NCI-H1694 (cell line): ENCODE results near the gene USP19.

Experiments
- DNase-seq: peaks from one replicate; lab custom pipeline; 2025; lab: John Stamatoyannopoulos, UW

Gene USP19

DNA sequence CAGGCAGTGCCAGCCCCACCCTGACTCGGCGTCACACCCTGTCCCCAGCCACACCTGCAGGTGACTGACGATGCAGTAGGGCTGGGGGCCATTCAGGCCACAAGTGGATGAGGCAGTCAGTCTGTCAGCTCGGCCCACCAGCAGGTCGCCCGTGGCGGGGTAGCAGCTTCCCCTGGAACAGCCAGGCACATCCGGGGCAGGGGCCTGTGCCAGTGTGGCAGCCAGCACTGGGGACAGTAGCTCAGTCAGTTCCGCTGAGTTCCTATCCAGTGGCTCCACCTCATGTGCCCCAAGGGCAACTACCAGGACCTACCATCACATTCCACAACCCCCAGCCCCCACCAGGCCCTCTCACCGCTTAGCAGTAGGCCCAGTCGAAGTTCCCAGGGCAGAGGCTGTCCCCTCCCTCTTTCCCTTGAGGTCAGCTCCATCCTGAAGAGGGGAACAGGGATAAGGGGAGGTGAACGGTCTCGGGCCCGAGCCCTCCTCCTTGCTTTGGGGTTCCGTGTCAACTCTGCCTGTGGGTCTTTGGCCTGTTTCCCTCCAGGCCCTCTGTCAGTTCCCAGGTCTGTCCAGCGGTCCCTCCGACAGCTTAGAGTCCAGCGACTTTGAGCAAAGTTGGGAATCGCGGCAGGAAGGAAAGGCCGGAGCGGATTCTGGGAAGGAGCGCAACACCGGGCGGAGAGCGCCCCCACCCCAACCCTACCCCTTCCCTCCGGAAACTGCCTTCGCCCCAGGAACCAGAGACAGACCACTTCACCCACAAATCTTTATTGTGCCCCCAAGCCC lies 12.0 kb upstream of the USP19 start, which contains the start of gene LAMB2:
Gene LAMB2 (minus strand): TSS at position 614 of the 789 bp plus-strand sequence. CDS start 183 bp downstream, at position 431.
- no peak for DNase-seq

DNA sequence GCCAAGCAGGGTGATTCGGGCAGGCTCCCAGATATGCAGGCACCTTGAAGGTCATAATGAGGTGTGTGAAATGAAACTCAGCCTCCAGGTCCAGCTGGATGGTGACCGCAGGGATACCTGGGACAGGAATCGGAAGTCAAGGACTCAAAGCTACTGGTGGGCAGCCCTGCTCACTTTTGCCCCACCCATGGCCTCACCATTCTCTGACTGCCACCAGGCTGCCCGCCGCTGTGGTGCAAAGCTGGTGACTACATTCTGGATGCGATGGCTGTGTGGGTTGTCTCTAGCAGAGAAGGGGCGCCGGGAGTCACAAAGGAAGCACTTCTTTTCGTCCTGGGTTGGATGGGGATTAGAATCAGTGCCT lies 11.4 kb upstream of the USP19 start:
- DNase-seq: no peak

DNA sequence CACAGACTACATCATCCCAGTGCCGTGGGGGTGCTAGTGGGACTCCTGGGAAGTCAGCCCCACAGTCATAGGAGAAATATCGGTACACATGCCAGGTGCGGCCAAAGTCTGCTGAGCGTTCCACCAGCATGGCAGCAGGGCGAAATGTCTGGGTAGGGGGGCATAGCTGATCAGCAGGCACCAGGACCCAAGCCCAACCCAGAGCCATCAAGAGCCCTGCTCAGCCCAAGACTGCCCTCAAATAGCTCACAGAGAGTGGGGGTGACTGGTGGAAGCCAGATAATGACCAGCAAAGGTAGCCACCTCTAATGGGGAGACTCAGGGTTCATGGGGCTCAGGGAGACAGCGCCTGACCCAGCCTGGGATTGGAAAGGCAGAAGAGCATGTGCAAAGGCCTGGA lies 11.0 kb upstream of the USP19 start:
- no peak for DNase-seq

DNA sequence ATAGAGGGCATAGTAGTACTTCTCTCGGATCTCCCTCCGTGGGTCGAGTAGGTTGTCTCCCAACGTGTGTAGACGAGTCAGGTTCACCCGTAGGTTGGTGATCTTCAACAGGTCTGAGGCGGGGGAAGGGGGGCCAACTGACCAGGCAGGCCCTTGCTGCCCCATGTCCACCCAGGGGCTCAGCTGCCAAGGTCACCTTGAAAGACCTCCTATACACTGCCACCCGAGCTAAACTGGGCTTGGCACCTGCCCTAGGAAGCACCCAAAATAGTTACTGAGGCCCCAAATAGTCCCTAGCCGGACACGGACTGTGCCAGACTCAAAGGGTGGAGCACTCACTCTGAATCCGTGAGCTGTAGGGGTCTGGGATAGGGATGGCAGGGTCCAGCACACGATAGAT lies 10.4 kb upstream of the USP19 start:
- no peak for DNase-seq

DNA sequence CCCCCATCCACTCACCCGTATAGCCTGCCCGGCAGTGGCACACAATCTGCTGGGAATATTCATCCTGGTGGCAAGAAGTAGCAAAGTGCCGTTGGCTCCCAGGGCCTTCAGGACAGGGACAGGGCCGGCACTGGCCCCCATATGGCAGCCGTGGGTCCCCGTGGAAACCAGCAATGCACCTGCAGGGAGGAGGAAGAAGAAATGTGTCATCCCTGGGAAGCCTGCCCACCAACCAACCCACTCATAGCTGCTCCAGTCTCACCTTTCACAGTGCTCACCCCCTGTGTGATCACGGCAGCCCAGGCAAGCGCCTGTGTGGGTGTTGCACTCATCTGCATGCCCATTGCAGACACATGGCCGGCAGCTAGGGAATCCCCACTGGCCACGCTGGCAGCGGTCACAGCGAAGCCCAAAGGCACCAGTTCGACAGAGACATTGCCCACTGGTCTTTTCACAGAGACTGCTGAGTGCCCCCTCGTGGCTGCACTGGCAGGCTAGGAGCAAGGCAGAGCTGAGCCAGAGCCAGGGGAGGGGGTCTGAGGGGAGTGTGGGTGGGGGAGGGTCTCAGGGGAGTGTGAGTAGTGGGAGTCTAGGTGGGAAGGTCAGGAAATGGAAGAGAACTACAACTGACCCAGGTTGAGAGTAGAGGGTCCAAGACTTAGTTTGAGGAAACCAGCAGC lies 4.5 kb upstream of the USP19 start:
- no peak for DNase-seq

DNA sequence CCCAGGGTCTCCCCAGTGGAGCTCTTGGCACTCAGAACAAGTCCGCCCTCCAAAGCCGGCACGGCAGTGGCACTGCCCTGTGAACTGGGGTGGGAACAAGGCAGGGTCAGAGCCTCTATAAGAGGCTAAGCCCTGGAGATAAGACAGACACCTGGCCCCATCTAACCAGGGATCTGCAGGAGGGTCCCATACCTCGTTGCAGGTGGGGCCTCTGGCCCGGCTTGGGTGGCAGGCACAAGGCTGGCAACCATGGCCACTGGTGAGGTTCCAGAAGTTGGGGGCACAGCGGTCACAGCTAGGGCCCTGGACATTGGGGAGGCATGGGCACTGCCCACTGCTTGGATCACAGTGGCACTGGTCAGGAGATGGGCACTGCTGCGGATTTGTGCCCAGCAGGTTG lies 3.6 kb upstream of the USP19 start:
- DNase-seq: no peak

DNA sequence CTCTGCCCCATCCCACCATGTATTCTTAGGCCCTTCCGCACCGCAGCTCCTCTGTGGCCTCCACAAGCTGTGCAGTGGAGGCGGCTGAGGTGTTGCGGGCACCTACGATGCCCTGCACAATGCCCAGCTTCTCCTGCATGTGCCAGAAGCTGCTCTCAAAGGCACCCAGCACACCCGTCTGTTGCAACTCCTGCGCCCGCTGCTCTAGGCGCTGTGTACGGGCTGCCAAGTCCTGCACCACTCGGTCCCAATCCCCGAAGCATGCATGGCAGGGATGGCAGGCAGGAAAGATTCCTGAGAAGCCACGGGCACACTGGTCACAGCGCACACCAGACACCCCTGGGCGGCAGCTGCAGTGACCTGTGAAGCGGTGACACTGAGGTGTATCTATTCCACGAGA lies 3.1 kb upstream of the USP19 start:
- DNase-seq: no peak

DNA sequence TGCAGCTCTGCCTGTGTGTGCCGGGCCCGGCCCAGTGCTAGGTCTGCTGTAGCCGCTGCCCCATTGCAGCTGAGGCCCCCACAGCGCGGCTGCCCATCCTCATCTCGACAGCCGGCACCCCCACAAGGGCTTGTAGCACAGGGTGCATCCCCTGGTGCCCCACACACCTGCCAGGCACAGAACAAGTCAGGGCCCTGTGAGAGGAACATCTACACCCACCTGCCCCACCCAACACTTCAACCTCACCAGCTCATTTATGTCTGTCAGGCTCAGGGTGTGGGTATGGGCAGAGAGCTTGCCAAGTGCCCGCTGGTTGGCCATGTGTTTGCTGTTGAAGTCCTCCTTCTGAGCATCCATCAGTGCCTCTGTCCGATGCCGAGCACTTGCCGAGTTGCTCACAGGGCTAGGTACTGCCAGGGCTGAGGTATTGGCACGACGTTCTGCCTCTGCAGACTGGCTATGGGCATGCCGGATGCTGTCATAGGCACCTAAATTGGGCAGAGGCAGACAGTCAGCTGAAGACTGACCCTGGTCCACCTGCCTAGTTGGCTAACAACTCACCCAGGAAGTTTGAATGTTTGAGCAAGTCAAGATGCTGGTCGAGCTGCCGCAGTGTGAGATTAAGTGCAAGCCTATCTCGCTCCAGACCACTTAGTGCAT lies 2.4 kb upstream of the USP19 start:
- no peak for DNase-seq

DNA sequence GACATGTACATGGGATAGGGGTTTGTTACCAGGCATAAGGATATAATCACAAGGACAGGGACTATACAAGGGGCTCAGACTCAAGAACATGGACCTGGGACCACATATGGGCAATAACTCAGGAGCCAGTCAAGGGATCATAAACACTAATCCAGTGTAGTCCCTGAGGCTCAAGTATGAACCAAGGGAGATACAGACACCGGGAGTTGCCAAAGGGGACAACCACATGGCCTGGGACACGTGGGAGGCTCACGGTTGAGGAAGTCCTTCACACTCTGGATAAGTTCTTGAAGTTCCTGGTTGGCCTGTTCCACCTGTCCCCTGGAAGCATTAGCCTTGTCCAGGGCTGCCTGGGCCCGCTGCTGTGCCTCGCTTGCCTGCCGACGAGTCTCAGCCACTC lies 1.8 kb upstream of the USP19 start:
- DNase-seq: no peak

DNA sequence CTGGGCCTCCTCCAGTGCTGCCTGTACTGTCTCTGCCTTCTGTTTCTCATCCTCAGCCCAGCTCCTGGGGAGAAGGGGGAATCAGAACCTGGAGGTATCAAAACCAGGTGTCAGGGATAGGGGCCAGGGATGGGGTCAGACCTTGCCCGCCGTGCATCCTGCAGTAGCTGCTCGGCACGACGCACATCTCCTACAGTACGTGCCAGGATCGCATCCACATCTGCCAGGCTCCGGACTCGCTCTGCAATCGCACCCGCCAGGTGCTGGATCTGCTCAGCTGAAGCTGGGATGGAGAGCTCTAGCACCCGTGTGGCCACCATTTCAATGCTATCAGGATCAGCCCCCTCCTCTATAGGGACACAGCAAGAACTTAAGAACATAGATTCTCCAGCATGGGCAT lies 1.4 kb upstream of the USP19 start:
- DNase-seq: no peak

DNA sequence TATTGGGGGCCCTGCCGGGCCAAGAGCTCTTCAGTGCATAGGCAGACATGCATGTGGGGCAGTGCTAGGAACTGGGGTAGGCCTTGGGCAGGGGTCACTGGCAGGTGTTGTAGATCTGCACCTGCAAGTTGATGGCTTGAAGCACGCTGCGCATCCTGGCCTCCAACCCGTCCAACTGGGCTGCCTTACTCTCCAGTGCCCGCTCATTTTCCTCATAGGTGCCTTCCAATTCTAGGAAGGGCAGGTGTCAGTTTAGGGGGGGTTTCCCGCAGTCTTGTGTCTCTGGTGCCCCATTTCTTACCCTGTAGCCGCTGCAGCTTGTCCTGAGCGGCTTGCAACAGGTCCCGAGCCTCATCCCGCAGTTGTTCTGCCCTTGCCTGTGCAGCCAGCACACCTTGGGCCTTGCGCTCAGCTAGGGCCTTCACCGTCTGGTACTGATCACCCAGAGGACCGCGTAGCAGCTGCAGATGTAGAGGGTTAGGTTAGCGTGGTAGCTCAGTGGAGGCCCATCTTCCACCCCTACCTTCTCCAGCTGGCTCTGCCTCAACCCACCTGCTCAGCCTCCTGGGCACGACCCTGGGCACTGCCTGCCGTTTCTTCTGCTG lies 611 bp upstream of the USP19 start:
- DNase-seq: no peak

DNA sequence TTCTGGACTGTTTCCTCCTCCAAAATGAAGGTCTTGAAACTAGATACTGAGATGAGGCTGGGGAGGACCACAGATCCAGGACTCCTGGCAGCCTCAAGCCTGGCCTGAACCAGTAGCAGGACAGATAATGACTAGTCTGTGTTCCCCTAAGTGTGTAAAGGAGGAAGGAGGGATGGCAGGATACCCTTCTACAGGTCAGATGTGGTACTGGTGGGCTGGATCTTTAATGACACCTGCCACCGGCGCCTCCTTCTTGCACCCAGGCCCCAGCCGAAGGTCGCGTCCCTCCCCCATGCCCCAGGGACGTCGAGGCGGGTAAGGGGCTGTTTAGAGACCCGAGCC lies 556 bp downstream of the USP19 start:
- DNase-seq: no peak

DNA sequence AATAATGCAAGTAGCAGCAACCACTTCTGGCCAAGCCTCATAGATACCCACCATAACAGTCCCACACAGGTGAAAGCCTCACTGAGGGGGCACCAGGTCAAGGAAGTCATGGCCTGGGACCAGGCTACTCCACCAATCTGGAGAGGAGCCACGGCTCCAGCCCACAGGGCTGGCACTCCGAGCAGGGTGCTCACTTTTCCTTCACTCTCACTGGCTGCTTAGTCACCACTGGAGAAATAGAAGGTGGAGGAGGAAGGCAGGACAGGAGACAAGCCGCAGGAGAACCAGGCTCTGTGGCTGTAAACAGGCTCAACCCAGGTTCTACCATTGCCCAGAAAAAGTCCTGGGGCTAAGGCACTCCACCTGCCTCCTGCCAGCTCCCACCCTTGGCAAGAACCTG lies 1.2 kb downstream of the USP19 start:
- DNase-seq: no peak

DNA sequence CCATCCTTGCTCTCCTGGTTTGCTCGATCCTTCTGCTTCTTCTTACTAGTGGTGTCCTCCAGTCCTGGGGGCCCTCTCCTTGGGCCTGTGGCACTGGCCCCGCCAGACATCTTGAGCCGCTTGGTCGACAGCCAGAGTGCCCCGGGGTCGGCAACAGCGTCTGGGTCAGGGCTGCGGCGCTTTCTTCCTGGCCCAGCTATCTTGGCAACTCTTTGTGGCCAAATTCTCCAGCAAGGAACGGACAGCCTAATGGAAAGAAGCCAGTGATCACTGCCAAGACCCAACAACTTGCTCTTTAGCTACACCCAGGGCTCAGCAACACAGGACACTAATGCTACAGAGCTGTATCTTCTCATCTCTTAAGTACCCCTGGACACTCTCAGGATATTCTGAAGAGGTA lies 1.6 kb downstream of the USP19 start:
- no peak for DNase-seq

DNA sequence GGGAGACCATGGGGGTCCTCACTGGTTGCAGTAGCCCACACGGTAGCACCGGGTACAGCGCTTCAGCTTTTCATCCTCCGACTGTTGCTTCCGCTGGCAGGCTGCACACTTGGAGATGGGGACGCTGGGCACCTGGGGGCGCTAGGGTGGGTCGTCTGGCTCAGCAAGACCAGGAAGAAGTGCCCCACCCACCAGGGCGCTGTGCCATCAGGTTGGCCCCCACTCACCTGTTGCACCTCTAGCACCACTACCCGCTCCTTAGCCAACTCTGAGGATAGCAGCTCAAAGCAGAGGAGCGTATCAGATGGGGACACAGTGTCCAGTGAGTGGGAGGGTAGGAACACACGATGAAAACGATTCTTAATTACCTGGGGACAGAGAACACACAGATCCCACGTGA lies 8.4 kb downstream of the USP19 start:
- no peak for DNase-seq

DNA sequence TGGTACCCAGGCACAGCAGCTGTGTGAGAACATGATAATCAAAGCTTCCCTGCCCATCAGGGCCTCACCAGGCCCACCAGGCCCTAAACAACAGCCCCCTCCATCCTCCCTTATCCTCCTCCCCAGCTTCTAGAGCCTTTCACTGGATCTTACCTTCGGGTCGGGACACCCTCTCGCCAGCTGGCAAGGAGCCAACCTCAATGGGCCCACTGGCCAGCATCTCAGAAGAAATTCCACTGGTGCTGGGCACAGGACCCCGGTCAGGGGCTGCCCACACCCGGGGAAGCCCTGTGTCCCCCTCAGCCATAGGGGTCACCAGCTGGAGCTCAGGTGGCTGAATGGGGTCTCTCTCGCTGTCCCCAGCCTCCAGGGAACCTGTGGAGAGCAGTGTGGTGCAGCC lies 9.3 kb downstream of the USP19 start:
- DNase-seq: no peak

DNA sequence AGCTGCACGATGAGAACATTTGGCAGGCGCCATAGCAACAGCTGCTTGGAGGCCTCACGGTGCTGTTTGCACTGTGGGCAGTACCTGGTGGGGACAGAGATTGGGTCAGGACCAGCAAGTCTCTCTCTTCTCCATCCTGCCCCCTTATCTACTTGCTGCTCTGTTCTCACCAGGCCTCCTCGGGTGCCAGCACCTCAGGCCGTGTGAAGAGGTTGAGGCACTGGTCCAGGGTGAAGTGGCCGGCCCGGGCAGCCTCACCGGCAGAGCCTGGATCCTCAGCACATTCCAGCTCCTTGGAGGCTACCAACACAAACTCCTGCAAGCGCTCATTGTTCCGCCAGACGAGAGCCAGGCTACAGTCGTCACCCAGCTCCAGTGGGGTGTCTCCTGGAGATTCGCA lies 9.8 kb downstream of the USP19 start:
- DNase-seq: no peak

DNA sequence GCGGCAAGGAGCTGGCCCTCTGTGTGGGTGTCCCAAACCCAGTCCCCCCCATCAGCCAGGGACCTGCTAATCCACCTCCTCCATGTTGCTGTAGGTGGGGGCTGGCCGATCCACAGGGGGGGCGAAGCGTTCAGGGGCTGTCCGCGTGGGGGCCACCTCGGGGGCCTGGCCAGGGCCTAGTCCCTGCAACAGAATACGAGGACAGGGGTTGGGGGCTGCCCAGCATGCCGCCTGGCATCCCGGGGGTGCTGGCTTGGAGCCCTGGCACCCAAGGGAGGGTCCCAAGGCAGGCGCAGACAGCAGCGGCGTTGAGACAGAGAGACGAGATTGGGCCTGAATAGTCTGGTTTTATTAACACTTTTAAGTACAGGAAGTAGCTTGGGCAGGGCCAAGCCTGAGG lies 12.3 kb downstream of the USP19 start:
- no peak for DNase-seq

DNA sequence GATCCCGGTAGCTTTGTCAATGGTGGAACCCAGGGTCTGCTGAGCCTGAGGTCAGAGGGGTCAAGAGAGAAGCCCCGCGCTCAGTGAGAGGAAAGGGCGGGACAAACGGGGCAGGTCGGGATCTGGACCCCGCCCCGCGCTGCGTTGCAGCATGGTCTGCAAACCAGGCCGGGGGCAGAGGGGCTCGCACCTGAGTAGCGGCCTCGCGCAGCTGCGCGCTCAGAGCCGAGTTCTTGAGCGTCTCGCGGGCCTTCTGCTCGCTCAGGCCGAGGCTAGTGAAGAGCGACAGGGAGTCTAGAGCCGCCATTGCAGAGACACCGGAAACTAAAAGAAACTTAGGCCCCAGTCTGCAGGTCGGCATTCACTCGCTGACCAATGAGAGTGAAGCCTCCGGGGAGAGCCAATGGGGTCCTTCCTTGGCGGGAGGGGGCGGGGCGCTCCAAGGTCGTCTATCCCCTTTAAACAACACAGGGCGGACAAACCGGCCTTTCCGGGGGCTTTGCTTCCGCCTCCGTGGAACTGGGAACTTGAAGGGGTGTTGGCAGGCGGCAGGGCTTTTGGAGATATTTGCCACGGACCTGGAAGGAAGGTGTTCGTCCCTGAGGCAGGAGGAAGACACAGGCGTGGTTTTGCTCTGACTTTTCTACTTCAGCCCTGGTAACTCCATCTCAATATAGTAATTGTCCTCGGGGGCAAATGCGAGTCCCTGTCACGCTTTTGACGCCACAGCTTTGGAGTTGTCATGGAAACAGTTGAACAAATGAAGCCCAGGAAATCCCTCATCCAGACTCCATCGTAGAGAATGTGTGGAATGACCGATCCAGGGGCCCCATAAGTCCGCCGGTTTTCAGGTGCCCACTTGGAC lies 16.0 kb downstream of the USP19 start, which contains the start of gene QARS1:
Gene QARS1 (minus strand): TSS at position 331 of the 865 bp plus-strand sequence. CDS start 24 bp downstream, at position 307.
- DNase-seq: peak; percentile 17

DNA sequence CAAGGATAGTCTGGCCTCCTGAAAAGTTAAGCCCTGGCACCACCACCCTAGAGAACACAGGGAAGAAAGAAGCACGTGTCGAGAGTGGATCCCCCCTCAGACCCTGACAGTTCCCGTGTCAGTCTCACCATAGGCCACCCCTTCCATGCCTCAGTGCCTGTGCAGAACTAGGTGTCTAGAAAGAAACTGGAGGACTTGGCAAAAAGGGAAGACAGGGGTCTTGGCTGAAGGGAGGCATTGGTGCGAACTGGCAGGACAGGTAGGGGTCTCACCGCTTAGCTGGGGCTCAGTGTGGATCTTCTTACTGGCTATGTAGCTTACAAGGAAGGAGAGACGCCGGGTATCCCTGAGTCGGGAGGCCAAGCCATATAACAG lies 16.6 kb downstream of the USP19 start:
- no peak for DNase-seq

DNA sequence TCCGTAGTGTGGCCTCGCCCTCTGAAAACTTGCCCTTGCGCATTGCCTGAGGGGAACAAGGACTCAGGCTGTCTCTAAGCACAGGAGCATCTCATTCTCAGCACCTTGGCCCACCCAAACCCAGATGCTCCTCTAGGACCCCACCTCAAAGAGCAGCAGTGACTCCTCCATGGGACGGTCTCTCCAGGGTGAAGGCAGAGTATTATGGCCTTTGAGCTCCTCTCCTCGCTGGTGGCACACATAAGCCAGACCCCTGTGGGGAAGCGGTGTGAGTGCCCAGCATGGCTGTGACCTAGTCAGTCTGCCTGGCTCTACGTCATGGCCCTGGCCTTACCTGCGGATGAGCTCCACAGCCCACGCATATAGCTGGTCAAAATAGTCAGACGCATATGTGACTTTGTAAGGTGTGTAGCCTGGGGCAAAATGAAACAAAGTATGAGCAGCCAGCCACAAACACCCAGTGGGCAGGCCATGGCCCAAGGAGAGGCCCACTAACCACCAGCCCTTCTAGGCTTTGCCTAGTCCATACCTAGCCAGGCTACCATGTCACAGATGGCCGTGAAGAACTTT lies 20.5 kb downstream of the USP19 start:
- no peak for DNase-seq
